SK-N-SH (cell line): Measurements from ENCODE around the gene PLEKHB1. TPM values are rescaled to one million over a fixed set of nuclear protein-coding genes. Genes with fewer than 3 reads are reported as not detected.

ENCODE experiments used
- CTCF ChIA-PET: fragments of 300-600, 350-600 bp; formaldehyde crosslinking; extraction: SDS; loops from one replicate; lab custom pipeline; 2021; lab: Yijun Ruan, JAX
- POLR2A ChIA-PET: fragments of 350-600 bp; sonication (Branson Sonifier 250); formaldehyde crosslinking; extraction: SDS; loops from one replicate; lab custom pipeline; 2020; ENCODE audit warnings: antibody characterized with exemption, inconsistent platforms; lab: Yijun Ruan, JAX
- DNase-seq: peaks from one replicate; pipeline ENCODE4 v3.0.0; 2012
- H2AFZ ChIP-seq: fragments of 200-600 bp; sonication (generic); 2 replicates; pipeline ENCODE4 v1.8.1; 2016; ENCODE audit warnings: antibody characterized with exemption, mild to moderate bottlenecking, low read depth
- H3F3A ChIP-seq: fragments of 200-600 bp; sonication (generic); replicated peaks from 2 replicates; pipeline ENCODE3; 2016; ENCODE audit warnings: antibody characterized with exemption, mild to moderate bottlenecking; ENCODE audit not compliant: insufficient read depth
- H3K27ac ChIP-seq, 2 experiments: fragments of 200-500 bp in 1 of 2; fragments of 200-600 bp in 1 of 2; sonication (Bioruptor generic) in 1 of 2; sonication (generic), shearing (Covaris generic) in 1 of 2; 2 replicates each; pipeline versions ENCODE4 v1.5.1 to v1.6.1; 2014 to 2016; ENCODE audit warnings: low read depth in 2 of 2, inconsistent platforms in 1 of 2, low read length in 1 of 2, mild to moderate bottlenecking in 1 of 2, mixed read lengths in 1 of 2
- H3K27me3 ChIP-seq: fragments of 200-600 bp; sonication (generic), shearing (Covaris generic); 2 replicates; pipeline ENCODE4 v1.6.1; 2016; ENCODE audit warnings: mixed run types; ENCODE audit not compliant: insufficient read depth
- H3K36me3 ChIP-seq, 2 experiments: fragments of 200-500 bp in 1 of 2; fragments of 200-600 bp in 1 of 2; sonication (Bioruptor generic) in 1 of 2; sonication (generic) in 1 of 2; replicated peaks in 1 of 2; 2 replicates each; pipeline versions ENCODE3 to v1.5.1; 2014 to 2016; ENCODE audit warnings: low read length in 1 of 2, mild to moderate bottlenecking in 1 of 2; ENCODE audit not compliant: insufficient read depth in 2 of 2, control insufficient read depth in 1 of 2
- H3K4me1 ChIP-seq, 2 experiments: fragments of 200-500 bp in 1 of 2; fragments of 200-600 bp in 1 of 2; sonication (Bioruptor generic) in 1 of 2; sonication (generic), shearing (Covaris generic) in 1 of 2; 2 replicates each; pipeline versions ENCODE4 v1.5.1 to v1.6.1; 2014 to 2016; ENCODE audit warnings: low read depth in 1 of 2, low read length in 1 of 2, mixed run types in 1 of 2; ENCODE audit not compliant: insufficient read depth in 2 of 2, control insufficient read depth in 1 of 2
- H3K4me2 ChIP-seq: fragments of 200-600 bp; sonication (generic), shearing (Covaris generic); 2 replicates; pipeline ENCODE4 v1.6.1; 2017; ENCODE audit warnings: mixed run types
- H3K4me3 ChIP-seq, 2 experiments: fragments of 200-500 bp in 1 of 2; fragments of 200-600 bp in 1 of 2; sonication (Bioruptor generic) in 1 of 2; sonication (generic), shearing (Covaris generic) in 1 of 2; 2 replicates each; pipeline versions ENCODE4 v1.5.1 to v1.8.1; 2014 to 2016; ENCODE audit warnings: low read depth in 2 of 2, inconsistent platforms in 1 of 2, low read length in 1 of 2, mild to moderate bottlenecking in 1 of 2, mixed read lengths in 1 of 2, moderate library complexity in 1 of 2
- H3K79me2 ChIP-seq: fragments of 200-600 bp; sonication (generic); 2 replicates; pipeline ENCODE4 v1.8.1; 2017; ENCODE audit warnings: mild to moderate bottlenecking; ENCODE audit not compliant: insufficient read depth
- H3K9ac ChIP-seq: fragments of 200-600 bp; sonication (generic); 2 replicates; pipeline ENCODE4 v1.6.1; 2017; ENCODE audit warnings: mixed run types
- H3K9me2 ChIP-seq: fragments of 200-600 bp; sonication (generic); 2 replicates; pipeline ENCODE4 v1.6.1; 2017; ENCODE audit warnings: mixed run types
- H3K9me3 ChIP-seq: fragments of 200-600 bp; sonication (generic); 2 replicates; pipeline ENCODE4 v1.6.1; 2017; ENCODE audit warnings: mixed run types, mild to moderate bottlenecking, moderate library complexity
- H4K20me1 ChIP-seq: fragments of 200-600 bp; sonication (generic); 2 replicates; pipeline ENCODE4 v1.6.1; 2017; ENCODE audit warnings: mild to moderate bottlenecking, mixed run types; ENCODE audit not compliant: insufficient read depth
- CHD2 ChIP-seq: fragments of 150-350 bp; IDR thresholded peaks from 2 replicates; pipeline ENCODE4 v1.6.1; 2018; ENCODE audit warnings: low read length; ENCODE audit not compliant: partially characterized antibody
- EP300 ChIP-seq, 2 experiments: IDR thresholded peaks; 2 replicates each; pipeline versions ENCODE4 v1.4.0 to v1.6.1; 2012; ENCODE audit warnings: borderline replicate concordance in 1 of 2, low read depth in 1 of 2, low read length in 1 of 2
- EZH2phosphoT487 ChIP-seq: fragments of 200-600 bp; sonication (generic); IDR thresholded peaks from 2 replicates; pipeline ENCODE4 v1.6.1; 2017; ENCODE audit warnings: low read depth, mixed run types, mild to moderate bottlenecking, antibody characterized with exemption, moderate library complexity, borderline replicate concordance
- FOSL2 ChIP-seq: IDR thresholded peaks from 2 replicates; pipeline ENCODE4 v1.4.0; 2012; ENCODE audit warnings: low read depth, mild to moderate bottlenecking, moderate library complexity, borderline replicate concordance
- GABPA ChIP-seq: IDR thresholded peaks from 2 replicates; pipeline ENCODE4 v1.4.0; 2012; ENCODE audit warnings: low read depth, mild to moderate bottlenecking
- GATA2 ChIP-seq: sonication (generic); formaldehyde crosslinking; IDR thresholded peaks from 2 replicates; pipeline ENCODE4 v1.5.0; 2020; ENCODE audit warnings: mild to moderate bottlenecking, missing genetic modification reagents
- MXI1 ChIP-seq: IDR thresholded peaks from 2 replicates; pipeline ENCODE4 v1.6.1; 2012; ENCODE audit warnings: mild to moderate bottlenecking, low read depth, low read length, improper control_type of control experiment
- NFIC ChIP-seq: IDR thresholded peaks from 2 replicates; pipeline ENCODE4 v1.4.0; 2012; ENCODE audit warnings: borderline replicate concordance
- NRF1 ChIP-seq: IDR thresholded peaks from 2 replicates; pipeline ENCODE4 v1.6.1; 2012; ENCODE audit warnings: low read depth, mild to moderate bottlenecking, low read length
- POLR2AphosphoS5 ChIP-seq: IDR thresholded peaks from 2 replicates; pipeline ENCODE4 v1.6.1; 2012; ENCODE audit warnings: low read depth, low read length
- RCOR1 ChIP-seq: fragments of 150-350 bp; IDR thresholded peaks from 2 replicates; pipeline ENCODE4 v1.6.1; 2017; ENCODE audit warnings: antibody characterized with exemption, low read length
- REST ChIP-seq: IDR thresholded peaks from 2 replicates; pipeline ENCODE4 v1.6.1; 2012; ENCODE audit warnings: mild to moderate bottlenecking, low read depth, low read length, moderate library complexity
- RXRA ChIP-seq: IDR thresholded peaks from 2 replicates; pipeline ENCODE4 v1.4.0; 2012; ENCODE audit warnings: low read depth, mild to moderate bottlenecking, borderline replicate concordance
- TAF1 ChIP-seq: IDR thresholded peaks from 2 replicates; pipeline ENCODE4 v1.6.1; 2012; ENCODE audit warnings: low read depth, mild to moderate bottlenecking, low read length, moderate library complexity, borderline replicate concordance
- TCF12 ChIP-seq: IDR thresholded peaks from 2 replicates; pipeline ENCODE4 v1.4.0; 2012
- TEAD4 ChIP-seq: IDR thresholded peaks from 2 replicates; pipeline ENCODE4 v1.4.0; 2012; ENCODE audit warnings: mild to moderate bottlenecking, borderline replicate concordance; ENCODE audit not compliant: insufficient read depth
- YY1 ChIP-seq: IDR thresholded peaks from 2 replicates; pipeline ENCODE4 v1.4.0; 2012; ENCODE audit warnings: low read depth, mild to moderate bottlenecking
- ZBTB33 ChIP-seq: IDR thresholded peaks from 2 replicates; pipeline ENCODE4 v1.4.0; 2012; ENCODE audit warnings: low read depth, borderline replicate concordance
- WGBS: methylation state at CpG from one replicate; pipeline ENCODE4 v1.1.6; 2017; ENCODE audit warnings: low lambda C conversion rate; 5-methylcytosine and 5-hydroxymethylcytosine counted together
- polyA plus RNA-seq, 3 experiments: library from polyadenylated mRNA; depleted of rRNA; stranded (reverse); fragments of >200 nt; gene quantifications; 2 replicates each; pipeline ENCODE4 v1.2.3, GENCODE V29; 2012

PLEKHB1 gene
- polyA plus RNA-seq, 1 of the 3 experiments (the other 2 are of a cell fraction): 10.2 TPM

- no peak for DNase-seq
- TF ChIP-seq GATA2 (no peak), TAF1 (no peak), TEAD4 (no peak), EZH2phosphoT487 (no peak), GABPA (no peak), YY1 (no peak), FOSL2 (no peak), EP300 (IDR thresholded peaks at IDR 0.05; ENCODE audit: borderline replicate concordance in 1 of 2, low read depth in 1 of 2, low read length in 1 of 2) (no peak), REST (no peak), ZBTB33 (no peak), RXRA (no peak), CHD2 (no peak), TCF12 (no peak), POLR2AphosphoS5 (no peak), RCOR1 (no peak), NFIC (no peak), MXI1 (no peak), NRF1 (no peak)
- TF ChIP-seq, all 33 proteins: peak for 0
- Histone ChIP-seq H3K27ac (no peak overlapping the region), H3K9ac (no peak overlapping the region), H3K79me2 (no peaks in the 10 kb centered on the region), H3K9me3 (no peaks in the 10 kb centered on the region), H3K9me2 (no peaks in the 10 kb centered on the region), H3K4me1 (peaks cover 0 to 7% of the 10 kb centered on the region in 2 experiments; a peak in 1 of 4 replicates), H3K27me3 (no peaks in the 10 kb centered on the region), H3K4me3 (no peak overlapping the region), H3K36me3 (no peaks in the 10 kb centered on the region), H3K4me2 (no peak overlapping the region), H3F3A (no peaks in the 10 kb centered on the region), H2AFZ (peak overlapping the region; percentile 2; the same call in 1 of the 2 replicates), H4K20me1 (no peaks in the 10 kb centered on the region)
- 80% methylated on average over 6 of the region's 8 CpGs for WGBS
- CTCF ChIA-PET: interaction anchor here (1.2 to 5.4 kb wide), 6 partner anchors 12 to 342 kb away, joined by 3 to 45 read pairs (median 5); no protein-coding TSS in a partner anchor
- POLR2A ChIA-PET: no interaction called here
These were observed 2.2 kb downstream of the PLEKHB1 start for GRCh38 chr11:73648571-73649046.
